Measurements from ENCODE around the gene KSR1.

DNA sequence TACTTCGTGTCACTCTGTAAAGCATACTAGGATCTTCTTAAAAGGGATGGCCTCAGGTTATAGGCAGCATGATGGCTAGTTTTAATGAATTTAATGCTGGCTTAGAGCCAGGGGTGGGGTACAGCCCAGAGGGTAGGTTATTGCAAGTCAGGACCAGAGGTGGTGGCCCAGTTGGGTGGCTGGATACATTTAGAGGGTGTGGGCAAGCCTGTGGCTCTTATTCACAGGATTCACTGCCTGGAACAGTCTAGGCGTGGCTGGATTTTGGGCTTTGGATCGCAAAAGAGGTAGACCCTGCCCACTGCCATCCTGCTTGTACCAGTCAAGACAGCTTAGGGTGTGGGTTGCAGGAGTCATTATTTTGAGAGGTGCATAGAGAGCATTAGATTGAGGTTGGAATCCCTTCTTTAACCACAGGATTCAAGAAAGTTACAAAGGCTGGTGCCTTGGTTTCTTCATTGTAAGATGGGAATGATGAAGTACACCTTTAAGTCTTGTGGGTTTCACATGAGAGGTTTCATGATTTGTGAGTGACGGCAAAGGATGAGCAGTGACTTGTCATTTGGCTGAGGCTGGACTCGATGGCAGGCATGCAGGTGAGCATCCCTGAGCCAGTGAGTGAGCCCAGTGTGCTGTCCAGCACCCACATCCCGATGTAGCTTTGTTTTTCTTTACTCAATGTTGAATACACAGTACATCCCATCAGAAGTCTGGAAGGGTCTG, 85.2 kb downstream of the KSR1 start:
- TF ChIP-seq, protein P1, sequence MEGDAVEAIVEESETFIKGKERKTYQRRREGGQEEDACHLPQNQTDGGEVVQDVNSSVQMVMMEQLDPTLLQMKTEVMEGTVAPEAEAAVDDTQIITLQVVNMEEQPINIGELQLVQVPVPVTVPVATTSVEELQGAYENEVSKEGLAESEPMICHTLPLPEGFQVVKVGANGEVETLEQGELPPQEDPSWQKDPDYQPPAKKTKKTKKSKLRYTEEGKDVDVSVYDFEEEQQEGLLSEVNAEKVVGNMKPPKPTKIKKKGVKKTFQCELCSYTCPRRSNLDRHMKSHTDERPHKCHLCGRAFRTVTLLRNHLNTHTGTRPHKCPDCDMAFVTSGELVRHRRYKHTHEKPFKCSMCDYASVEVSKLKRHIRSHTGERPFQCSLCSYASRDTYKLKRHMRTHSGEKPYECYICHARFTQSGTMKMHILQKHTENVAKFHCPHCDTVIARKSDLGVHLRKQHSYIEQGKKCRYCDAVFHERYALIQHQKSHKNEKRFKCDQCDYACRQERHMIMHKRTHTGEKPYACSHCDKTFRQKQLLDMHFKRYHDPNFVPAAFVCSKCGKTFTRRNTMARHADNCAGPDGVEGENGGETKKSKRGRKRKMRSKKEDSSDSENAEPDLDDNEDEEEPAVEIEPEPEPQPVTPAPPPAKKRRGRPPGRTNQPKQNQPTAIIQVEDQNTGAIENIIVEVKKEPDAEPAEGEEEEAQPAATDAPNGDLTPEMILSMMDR (conservative IDR thresholded peaks at IDR 0.05): no peak
- no peak for TF ChIP-seq ZFX (IDR thresholded peaks at IDR 0.05)
